Esophagus muscularis mucosa (tissue), 4 donors: ENCODE measurements around the gene CDON. TPM values are rescaled to one million over a fixed set of nuclear protein-coding genes. Genes with fewer than 3 reads are reported as not detected.

ENCODE experiments used
- DNase-seq: peaks from one replicate; pipeline ENCODE4 v3.0.0-alpha.2; 2017; ENCODE audit errors: extremely low spot score
- H3K27ac ChIP-seq, 4 donors: fragments of 200-600 bp; sonication (generic); replicated peaks in 1 of 4; 1 replicate in 3 of 4; 2 replicates in 1 of 4; pipeline ENCODE4 v1.5.1; 2016 to 2019; ENCODE audit warnings: mild to moderate bottlenecking in 1 of 4
- H3K27me3 ChIP-seq, 4 donors: fragments of 200-600 bp; sonication (generic); one replicate each; pipeline versions ENCODE4 v1.5.1 to v1.6.0; 2016 to 2019
- H3K36me3 ChIP-seq, 4 donors: fragments of 200-600 bp; sonication (generic); one replicate each; pipeline ENCODE4 v1.5.1; 2016 to 2019
- H3K4me1 ChIP-seq, 4 donors: fragments of 200-600 bp; sonication (generic); one replicate each; pipeline ENCODE4 v1.5.1; 2016 to 2019
- H3K4me3 ChIP-seq, 4 donors: fragments of 200-600 bp; sonication (generic); 1 replicate in 2 of 4; 2 replicates in 2 of 4; pipeline ENCODE4 v1.5.1; 2016 to 2019; ENCODE audit warnings: mild to moderate bottlenecking in 4 of 4, moderate library complexity in 1 of 4
- H3K9me3 ChIP-seq, 4 donors: fragments of 200-600 bp; sonication (generic); 1 replicate in 3 of 4; 2 replicates in 1 of 4; pipeline ENCODE4 v1.5.1; 2016 to 2019
- CTCF ChIP-seq, 3 experiments: fragments of 200-600 bp in 2 of 3; fragments of 450-650 bp in 1 of 3; sonication (generic) in 2 of 3; IDR thresholded peaks; one replicate each; pipeline ENCODE4 v1.5.1; 2017 to 2019; ENCODE audit warnings: antibody characterized with exemption in 3 of 3, mild to moderate bottlenecking in 2 of 3, moderate library complexity in 1 of 3
- EP300 ChIP-seq: sonication (generic); formaldehyde crosslinking; IDR thresholded peaks from one replicate; pipeline ENCODE4 v1.6.1; 2017; ENCODE audit warnings: antibody characterized with exemption
- POLR2A ChIP-seq: fragments of 450-650 bp; IDR thresholded peaks from one replicate; pipeline ENCODE4 v1.6.1; 2017; ENCODE audit warnings: antibody characterized with exemption, moderate library complexity, mild to moderate bottlenecking, low read depth
- POLR2AphosphoS5 ChIP-seq, 2 donors: sonication (generic); formaldehyde crosslinking; IDR thresholded peaks; one replicate each; pipeline ENCODE4 v1.6.1; 2017; ENCODE audit warnings: antibody characterized with exemption in 2 of 2
- WGBS: methylation state at CpG from one replicate; pipeline ENCODE4 v1.1.5; 2018; 5-methylcytosine and 5-hydroxymethylcytosine counted together
- intact Hi-C: fragments of 100-400 bp; cut with DNase I; formaldehyde crosslinking; loops from one replicate; pipeline ENCODE4 v1.15.1; 2023
- total RNA-seq, 4 donors: library from RNA; depleted of rRNA; stranded (reverse); fragments of >200 nt; gene quantifications; one replicate each; pipeline versions ENCODE4 v1.1.0 to v1.2.1, GENCODE V29; 2016

The CDON gene
- total RNA-seq, 4 donors from 2014 or later: 16.6 to 42.7 (median 28.1) TPM

GRCh38 chr11:125941619-125942611 is 120.8 kb downstream of the CDON start:
- no peaks in the 10 kb centered on the region for H3K27me3 ChIP-seq
- H3K9me3 ChIP-seq: no peaks in the 10 kb centered on the region
- peaks cover 10 to 30% (median 16%) of the 10 kb centered on the region in 4 donors for H3K4me1 ChIP-seq
- intact Hi-C loops: no loop called here
- 53% methylated on average over 15 of the region's 20 CpGs for WGBS
- H3K27ac ChIP-seq: no peak overlapping the region
- H3K36me3 ChIP-seq: no peaks in the 10 kb centered on the region
- DNase-seq: no peak
- TF ChIP-seq EP300 (no peak), POLR2A (no peak), CTCF (IDR thresholded peaks at IDR 0.05) (peak; percentile 34 to 63 (median 43))
- no peak overlapping the region for H3K4me3 ChIP-seq

- Histone ChIP-seq H3K9me3 (no peaks in the 10 kb centered on the region), H3K27ac (no peak overlapping the region), H3K27me3 (no peaks in the 10 kb centered on the region), H3K36me3 (no peaks in the 10 kb centered on the region), H3K4me3 (no peak overlapping the region), H3K4me1 (peaks cover 10 to 30% (median 16%) of the 10 kb centered on the region in 4 donors)
- no peak for DNase-seq
- intact Hi-C loops: no loop called here
- no peak for TF ChIP-seq POLR2A
- no peak for TF ChIP-seq CTCF (IDR thresholded peaks at IDR 0.05)
- TF ChIP-seq EP300: no peak
- no peak for TF ChIP-seq POLR2AphosphoS5 (IDR thresholded peaks at IDR 0.05)
- 85% methylated on average over 4 of the region's 4 CpGs for WGBS
These were observed 121.4 kb downstream of the CDON start for GRCh38 chr11:125941267-125941618.

- 96% methylated on average over 4 of the region's 4 CpGs for WGBS
- Histone ChIP-seq H3K4me1 (peaks cover 10 to 30% (median 16%) of the 10 kb centered on the region in 4 donors), H3K9me3 (no peaks in the 10 kb centered on the region), H3K4me3 (no peak overlapping the region), H3K27me3 (no peaks in the 10 kb centered on the region), H3K36me3 (no peaks in the 10 kb centered on the region), H3K27ac (no peak overlapping the region)
- no peak for TF ChIP-seq POLR2AphosphoS5 (IDR thresholded peaks at IDR 0.05)
- TF ChIP-seq CTCF (IDR thresholded peaks at IDR 0.05): no peak
- no peak for TF ChIP-seq EP300
- TF ChIP-seq POLR2A: no peak
- intact Hi-C loops: no loop called here
- DNase-seq: no peak
These were observed 122.5 kb downstream of the CDON start for GRCh38 chr11:125940145-125940544.

GRCh38 chr11:125939081-125939521 is 123.6 kb downstream of the CDON start:
- Histone ChIP-seq H3K9me3 (no peaks in the 10 kb centered on the region), H3K4me3 (no peak overlapping the region), H3K4me1 (peaks cover 10 to 30% (median 16%) of the 10 kb centered on the region in 4 donors), H3K27me3 (no peaks in the 10 kb centered on the region), H3K36me3 (no peaks in the 10 kb centered on the region), H3K27ac (no peak overlapping the region)
- WGBS: 58% methylated on average over 4 of the region's 4 CpGs
- TF ChIP-seq EP300 (no peak), CTCF (IDR thresholded peaks at IDR 0.05) (no peak), POLR2A (no peak), POLR2AphosphoS5 (IDR thresholded peaks at IDR 0.05) (no peak)
- intact Hi-C loops: no loop called here
- no peak for DNase-seq
